Naive thymus-derived CD8-positive, alpha-beta T cell (primary cell): ENCODE measurements around the gene RBMS2. TPM values are rescaled to one million over a fixed set of nuclear protein-coding genes. Genes with fewer than 3 reads are reported as not detected.

ENCODE experiments used
- ATAC-seq, 2 donors: fragments of 150-1000 bp; cut with Tn5 transposase in 1 of 2; sonication (Bioruptor Pico), chemical (Tn5 transposase) in 1 of 2; 1 replicate in 1 of 2; 2 replicates in 1 of 2; pipeline ENCODE4 v1.10.0; 2021; ENCODE audit warnings: mild to moderate bottlenecking in 2 of 2, moderate library complexity in 2 of 2
- POLR2A ChIA-PET: fragments of 350-600 bp; sonication (Branson Sonifier 250); formaldehyde crosslinking; loops from one replicate; lab custom pipeline; 2021; ENCODE audit warnings: antibody characterized with exemption; lab: Charles Lee
- DNase-seq, 10 donors: peaks; one replicate each; pipeline versions ENCODE4 v3.0.0 to v3.0.0-alpha.2; 2020 to 2022
- H3K27ac Mint-ChIP-seq, 10 donors: one replicate each; pipeline ENCODE4 v1.8.0; 2020 to 2022; ENCODE audit warnings: mild to moderate bottlenecking in 10 of 10, mixed read lengths in 10 of 10, moderate library complexity in 4 of 10, inconsistent platforms in 1 of 10
- H3K27me3 Mint-ChIP-seq, 5 donors: one replicate each; pipeline ENCODE4 v1.8.0; 2021 to 2022; ENCODE audit warnings: mixed read lengths in 5 of 5
- H3K36me3 Mint-ChIP-seq, 3 donors: one replicate each; pipeline ENCODE4 v1.8.0; 2020 to 2022; ENCODE audit warnings: mixed read lengths in 3 of 3, mild to moderate bottlenecking in 2 of 3, inconsistent platforms in 1 of 3
- H3K4me1 Mint-ChIP-seq, 4 donors: one replicate each; pipeline ENCODE4 v1.8.0; 2021 to 2022; ENCODE audit warnings: mixed read lengths in 4 of 4
- H3K4me3 Mint-ChIP-seq, 10 donors: one replicate each; pipeline ENCODE4 v1.8.0; 2020 to 2022; ENCODE audit warnings: mild to moderate bottlenecking in 10 of 10, mixed read lengths in 10 of 10, moderate library complexity in 6 of 10, inconsistent platforms in 1 of 10
- H3K9me3 Mint-ChIP-seq, 9 donors: one replicate each; pipeline ENCODE4 v1.8.0; 2020 to 2022; ENCODE audit warnings: mixed read lengths in 9 of 9, mild to moderate bottlenecking in 3 of 9, inconsistent platforms in 1 of 9, moderate library complexity in 1 of 9
- polyA plus RNA-seq, 3 donors: library from polyadenylated mRNA; unstranded; fragments of 300-500 nt; fragmentation: Illumina TruSeq; gene quantifications; one replicate each; pipeline ENCODE4 v1.2.3, GENCODE V29; 2021
- total RNA-seq, 8 experiments: library from RNA in 2 of 8; stranded (reverse) in 2 of 8; gene quantifications; one replicate each; pipeline ENCODE4 v1.2.3 and lab custom pipeline; 2021 to 2026

RBMS2 gene
- total and polyA plus RNA-seq, 5 experiments from 2014 or later = 1.2 to 6.2 (median 4.1) TPM

DNA sequence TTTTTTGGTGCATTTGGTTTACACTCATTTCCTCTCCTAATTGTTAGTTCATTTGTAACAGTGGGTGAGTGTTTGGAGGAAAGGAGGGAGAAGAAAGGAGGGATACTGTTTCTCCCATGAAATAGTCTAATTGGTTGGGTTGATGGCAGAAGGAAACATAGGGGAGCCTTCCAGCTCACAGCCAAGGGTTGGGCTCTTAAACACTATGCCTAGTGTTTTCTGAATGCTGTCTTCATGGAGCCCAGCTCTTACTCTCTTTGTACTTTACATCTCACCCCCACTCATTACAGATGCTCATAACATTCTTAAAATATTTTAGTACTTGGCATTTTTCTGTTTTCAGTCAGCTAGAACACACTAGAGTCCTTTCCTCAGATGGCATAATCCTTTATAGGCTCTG, 70.3 kb downstream of the RBMS2 start:
- Mint-ChIP-seq H3K4me3 (no peak overlapping the region), H3K36me3 (peaks cover 0 to 17% (median 6%) of the 10 kb centered on the region in 3 donors), H3K4me1 (peaks cover 3 to 16% (median 4%) of the 10 kb centered on the region in 4 donors), H3K27me3 (no peaks in the 10 kb centered on the region), H3K9me3 (no peaks in the 10 kb centered on the region), H3K27ac (peak overlapping the region in 2 of 10 donors; percentile 3)
- POLR2A ChIA-PET = interaction anchor here (1.0 kb wide), 1 partner anchor 37 kb away, joined by 4 read pairs; no protein-coding TSS in a partner anchor
- no peak for ATAC-seq
- no peak for DNase-seq

DNA sequence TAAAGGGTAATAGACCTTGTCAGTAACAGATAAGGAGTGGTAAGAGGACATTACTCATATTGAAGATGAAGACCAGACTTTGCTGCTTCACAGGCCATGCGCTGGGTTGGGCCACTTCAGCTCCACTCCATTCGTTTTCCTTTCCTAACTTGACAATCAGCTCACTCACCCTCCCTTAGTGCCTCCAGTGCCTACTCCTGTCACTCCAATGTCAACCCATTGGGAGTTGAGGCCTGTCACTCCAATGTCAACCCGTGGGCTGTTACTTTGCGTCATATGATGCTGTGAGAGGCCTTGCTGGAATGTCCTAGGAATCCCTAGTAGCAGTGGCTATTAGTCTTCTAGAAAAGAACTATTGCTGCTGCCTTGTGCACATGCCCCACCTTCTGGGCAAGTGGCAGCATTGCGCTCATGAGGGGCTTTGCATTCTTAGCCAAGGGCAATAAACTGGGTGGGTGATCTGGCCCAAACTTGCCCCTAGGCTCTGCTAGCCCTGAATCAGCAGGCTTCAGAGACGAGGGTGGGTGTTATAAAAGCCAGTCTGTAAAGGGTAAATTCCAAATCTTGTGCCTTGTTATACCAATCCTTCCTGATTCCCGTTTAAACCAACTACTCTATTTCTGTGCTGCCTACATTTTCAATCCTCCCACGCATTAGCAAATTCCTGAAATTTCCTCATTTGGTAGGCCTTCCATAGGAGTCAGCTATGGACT, 72.4 kb downstream of the RBMS2 start:
- Mint-ChIP-seq H3K27ac (peak overlapping the region in 6 of 10 donors; percentile 2 to 91 (median 61)), H3K9me3 (no peaks in the 10 kb centered on the region), H3K4me3 (no peak overlapping the region), H3K36me3 (peaks cover 0 to 27% (median 4%) of the 10 kb centered on the region in 3 donors), H3K4me1 (peaks cover 3 to 26% (median 4%) of the 10 kb centered on the region in 4 donors), H3K27me3 (no peaks in the 10 kb centered on the region)
- peak; percentile 67 to 83 for ATAC-seq
- peak; percentile 35 to 78 (median 58) for DNase-seq
- POLR2A ChIA-PET = interaction anchor here (0.6 to 1.3 kb wide), 3 partner anchors 36 to 73 kb away, joined by 3 read pairs; partner anchors contain the start of gene BAZ2A

DNA sequence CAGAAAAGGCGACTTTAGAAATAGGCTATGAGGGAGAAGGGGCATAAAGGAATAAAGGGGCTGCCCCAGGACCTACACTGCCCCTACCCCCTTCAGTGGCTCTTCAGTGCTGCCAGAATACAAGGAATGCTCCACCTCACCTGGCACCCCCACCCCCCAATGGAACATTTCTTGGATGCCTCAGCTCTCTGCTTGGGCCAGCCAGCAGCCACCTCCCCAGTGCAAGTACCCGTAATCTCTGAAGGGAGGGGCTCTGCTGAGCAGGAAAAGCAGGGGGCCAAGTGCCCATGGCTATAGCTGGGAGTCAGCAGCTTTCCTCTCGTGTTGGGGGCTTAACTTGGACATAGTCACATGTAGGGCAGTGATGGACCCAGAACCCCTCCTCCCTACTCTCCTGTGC, 75.2 kb downstream of the RBMS2 start:
- Mint-ChIP-seq H3K4me1 (peaks cover 3 to 26% (median 4%) of the 10 kb centered on the region in 4 donors), H3K27me3 (no peaks in the 10 kb centered on the region), H3K9me3 (no peaks in the 10 kb centered on the region), H3K4me3 (peak overlapping the region in 1 of 10 donors; percentile 49), H3K27ac (peak overlapping the region in 8 of 10 donors; percentile 10 to 84 (median 44)), H3K36me3 (peaks cover 0 to 55% (median 18%) of the 10 kb centered on the region in 3 donors)
- ATAC-seq (no peak), DNase-seq (no peak)
- POLR2A ChIA-PET = interaction anchor here (1.3 kb wide), 1 partner anchor 32 kb away, joined by 3 read pairs; no protein-coding TSS in a partner anchor

DNA sequence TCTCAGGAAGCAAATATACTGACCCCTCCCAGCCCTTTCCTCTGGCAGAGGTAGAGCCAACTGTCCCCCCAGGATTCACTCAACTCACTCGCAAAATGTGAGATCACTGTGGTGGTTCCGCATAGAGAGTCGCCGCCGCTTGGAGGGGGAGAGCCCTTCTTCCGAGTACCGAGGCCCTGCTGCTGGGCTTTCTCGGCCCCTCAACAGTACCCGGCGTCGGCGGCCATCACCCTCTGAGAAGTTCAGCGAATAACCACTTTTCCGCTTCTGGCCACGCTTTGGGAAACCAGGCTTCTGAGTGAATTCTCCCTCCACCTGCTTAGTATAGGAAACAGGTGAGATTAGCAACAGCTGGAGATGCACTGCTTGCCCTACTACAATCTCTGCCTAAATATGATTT, 77.4 kb downstream of the RBMS2 start:
- no peak overlapping the region for H3K27ac Mint-ChIP-seq

DNA sequence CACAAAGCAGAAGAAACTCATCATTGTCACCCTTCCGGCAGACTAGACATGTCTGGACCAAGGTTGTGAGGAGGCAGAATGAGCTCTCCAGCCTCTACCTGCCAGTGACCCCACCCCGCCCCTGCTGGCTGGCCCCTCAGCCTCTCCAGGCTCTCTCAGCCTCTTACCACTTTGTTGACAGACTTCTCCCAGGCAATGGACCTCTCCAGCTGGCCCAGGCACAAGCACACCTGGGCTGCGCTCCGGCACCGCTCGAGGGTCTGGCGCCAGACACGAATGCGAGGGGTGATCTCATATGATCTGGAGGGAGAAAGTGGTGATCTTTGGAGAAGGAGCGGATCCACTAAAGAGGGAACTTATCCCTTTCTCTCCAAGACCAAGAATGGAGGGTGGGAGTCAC, 78.2 kb downstream of the RBMS2 start:
- POLR2A ChIA-PET = interaction anchor here (0.8 kb wide), 1 partner anchor 29 kb away, joined by 6 read pairs; no protein-coding TSS in a partner anchor

More for the DNA sequence above, 77.4 kb downstream of the RBMS2 start:
- H3K4me3 Mint-ChIP-seq = no peak overlapping the region
- DNase-seq (no peak), ATAC-seq (no peak)
- POLR2A ChIA-PET = interaction anchor here (0.8 kb wide), 1 partner anchor 29 kb away, joined by 6 read pairs; no protein-coding TSS in a partner anchor
- peaks cover 0 to 77% (median 23%) of the 10 kb centered on the region in 3 donors for H3K36me3 Mint-ChIP-seq
- no peaks in the 10 kb centered on the region for H3K9me3 Mint-ChIP-seq
- H3K27me3 Mint-ChIP-seq = no peaks in the 10 kb centered on the region
- H3K4me1 Mint-ChIP-seq = peaks cover 0 to 22% (median 2%) of the 10 kb centered on the region in 4 donors

DNA sequence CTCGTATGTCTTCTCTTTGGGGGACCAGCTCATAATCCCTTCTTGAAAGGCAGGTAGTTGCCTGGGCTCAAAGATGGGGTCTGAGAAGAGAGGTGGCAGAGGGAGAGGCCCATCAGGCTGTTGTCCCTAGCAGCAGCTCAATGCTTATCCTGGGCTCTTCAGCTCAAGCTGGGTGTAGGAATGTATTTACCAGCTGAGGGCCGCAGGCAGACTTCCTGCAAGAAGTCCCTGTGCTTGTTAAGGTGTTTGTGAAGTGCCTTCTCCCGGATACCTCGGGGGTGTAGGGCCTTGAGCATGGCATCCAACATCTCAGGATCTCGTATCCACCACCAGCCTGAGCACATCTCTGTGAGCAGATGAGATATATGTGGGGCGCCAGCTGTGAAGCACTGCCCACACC, 79.1 kb downstream of the RBMS2 start:
- DNase-seq (no peak), ATAC-seq (no peak)
- no peak overlapping the region for H3K4me3 Mint-ChIP-seq
- H3K27me3 Mint-ChIP-seq = no peaks in the 10 kb centered on the region
- H3K27ac Mint-ChIP-seq = peak overlapping the region in 4 of 10 donors; percentile 11 to 85 (median 56)
- peaks cover 0 to 13% (median 0%) of the 10 kb centered on the region in 4 donors for H3K4me1 Mint-ChIP-seq
- H3K9me3 Mint-ChIP-seq = no peaks in the 10 kb centered on the region
- H3K36me3 Mint-ChIP-seq = peaks cover 1 to 94% (median 35%) of the 10 kb centered on the region in 3 donors
- POLR2A ChIA-PET = interaction anchor here (1.0 to 1.7 kb wide), 2 partner anchors 29 to 36 kb away, joined by 3 to 4 read pairs; partner anchors contain the start of gene BAZ2A

More for the DNA sequence above, 78.2 kb downstream of the RBMS2 start:
- ATAC-seq (no peak), DNase-seq (no peak)
- H3K4me1 Mint-ChIP-seq = peaks cover 0 to 15% (median 0%) of the 10 kb centered on the region in 4 donors
- no peak overlapping the region for H3K4me3 Mint-ChIP-seq
- H3K9me3 Mint-ChIP-seq = no peaks in the 10 kb centered on the region
- peak overlapping the region in 1 of 10 donors; percentile 61 for H3K27ac Mint-ChIP-seq
- H3K27me3 Mint-ChIP-seq = no peaks in the 10 kb centered on the region
- peaks cover 0 to 85% (median 30%) of the 10 kb centered on the region in 3 donors for H3K36me3 Mint-ChIP-seq

DNA sequence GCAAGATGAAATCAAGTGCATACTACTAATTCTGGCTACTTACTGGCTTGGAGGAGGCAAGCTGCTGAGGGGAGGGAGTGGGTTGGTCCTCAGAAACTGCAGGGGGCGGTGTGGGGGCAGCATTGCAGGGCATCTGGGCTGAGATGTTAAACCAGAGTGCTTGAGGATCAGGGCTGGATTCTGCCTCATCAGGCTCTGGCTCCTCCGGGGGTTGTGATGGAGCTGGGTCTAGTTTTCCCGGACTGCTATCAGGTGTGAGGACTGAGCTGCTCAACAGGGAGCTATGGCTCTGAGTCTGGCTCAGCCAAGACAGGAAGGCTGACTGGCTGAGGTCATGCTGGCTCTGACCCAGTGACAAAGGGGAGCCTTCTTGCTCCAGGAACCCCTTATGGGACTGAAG, 79.9 kb downstream of the RBMS2 start:
- H3K27ac Mint-ChIP-seq = peak overlapping the region in 3 of 10 donors; percentile 40 to 85 (median 59)
- no peaks in the 10 kb centered on the region for H3K9me3 Mint-ChIP-seq
- no peaks in the 10 kb centered on the region for H3K27me3 Mint-ChIP-seq
- DNase-seq (peak; percentile 3 to 70 (median 18)), ATAC-seq (peak; percentile 65 to 69)
- H3K4me3 Mint-ChIP-seq = no peak overlapping the region
- H3K36me3 Mint-ChIP-seq = peaks cover 5 to 98% (median 37%) of the 10 kb centered on the region in 3 donors
- POLR2A ChIA-PET = interaction anchor here (1.0 to 1.7 kb wide), 2 partner anchors 28 to 35 kb away, joined by 3 to 4 read pairs; partner anchors contain the start of gene BAZ2A
- H3K4me1 Mint-ChIP-seq = peaks cover 0 to 13% (median 0%) of the 10 kb centered on the region in 4 donors

DNA sequence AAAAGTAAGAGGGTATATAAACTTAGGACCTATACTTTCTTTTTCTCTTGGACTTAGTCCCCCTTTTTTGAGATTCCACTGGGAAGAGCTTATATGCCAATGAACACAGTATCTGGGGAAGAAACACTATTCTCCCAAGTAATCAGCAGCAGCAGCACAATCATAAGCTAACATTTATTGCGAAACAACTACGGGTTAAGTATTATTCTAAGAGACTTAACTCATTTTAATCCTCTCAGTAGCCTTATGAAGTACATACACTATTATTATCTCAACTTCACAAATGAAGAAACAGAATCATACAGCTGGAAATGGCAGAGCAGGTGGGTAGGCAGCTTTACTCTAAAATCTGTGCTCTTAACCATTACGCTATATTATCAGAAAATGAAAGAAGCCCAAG, 80.6 kb downstream of the RBMS2 start:
- no peak overlapping the region for H3K4me3 Mint-ChIP-seq
- peaks cover 5 to 100% (median 32%) of the 10 kb centered on the region in 3 donors for H3K36me3 Mint-ChIP-seq
- no peaks in the 10 kb centered on the region for H3K27me3 Mint-ChIP-seq
- POLR2A ChIA-PET = interaction anchor here (0.5 to 1.7 kb wide), 4 partner anchors 10 to 71 kb away, joined by 3 to 6 read pairs (median 4); no protein-coding TSS in a partner anchor
- peak overlapping the region in 4 of 10 donors; percentile 12 to 59 (median 30) for H3K27ac Mint-ChIP-seq
- ATAC-seq (no peak), DNase-seq (no peak)
- H3K9me3 Mint-ChIP-seq = no peaks in the 10 kb centered on the region
- peaks cover 0 to 7% (median 0%) of the 10 kb centered on the region in 4 donors for H3K4me1 Mint-ChIP-seq

DNA sequence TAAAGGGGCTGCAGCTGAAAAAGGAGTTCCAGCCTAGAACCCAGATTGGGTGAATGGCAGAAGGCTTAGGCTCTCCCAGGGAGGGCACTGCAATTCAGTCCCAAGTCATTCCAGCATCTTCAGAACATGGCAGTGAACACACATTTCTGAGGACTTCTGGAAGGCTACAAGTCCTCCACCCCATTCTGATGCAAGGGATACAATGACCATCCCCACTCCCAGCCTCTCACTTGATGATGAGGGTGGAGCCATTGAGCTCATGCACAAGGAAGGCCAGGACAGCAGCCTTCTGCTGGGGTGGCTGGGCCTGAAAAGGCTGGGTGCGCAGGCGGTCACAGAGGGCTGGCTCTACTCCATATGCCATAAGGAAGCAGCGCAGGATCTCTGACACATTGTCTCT, 82.7 kb downstream of the RBMS2 start:
- Mint-ChIP-seq H3K4me1 (peaks cover 0 to 2% (median 0%) of the 10 kb centered on the region in 4 donors), H3K4me3 (no peak overlapping the region), H3K27me3 (no peaks in the 10 kb centered on the region), H3K36me3 (peaks cover 5 to 99% (median 33%) of the 10 kb centered on the region in 3 donors), H3K27ac (peak overlapping the region in 4 of 10 donors; percentile 44 to 75 (median 64)), H3K9me3 (no peaks in the 10 kb centered on the region)
- POLR2A ChIA-PET = interaction anchor here (0.6 to 1.0 kb wide), 3 partner anchors 17 to 310 kb away, joined by 3 read pairs; no protein-coding TSS in a partner anchor
- no peak for ATAC-seq
- no peak for DNase-seq

DNA sequence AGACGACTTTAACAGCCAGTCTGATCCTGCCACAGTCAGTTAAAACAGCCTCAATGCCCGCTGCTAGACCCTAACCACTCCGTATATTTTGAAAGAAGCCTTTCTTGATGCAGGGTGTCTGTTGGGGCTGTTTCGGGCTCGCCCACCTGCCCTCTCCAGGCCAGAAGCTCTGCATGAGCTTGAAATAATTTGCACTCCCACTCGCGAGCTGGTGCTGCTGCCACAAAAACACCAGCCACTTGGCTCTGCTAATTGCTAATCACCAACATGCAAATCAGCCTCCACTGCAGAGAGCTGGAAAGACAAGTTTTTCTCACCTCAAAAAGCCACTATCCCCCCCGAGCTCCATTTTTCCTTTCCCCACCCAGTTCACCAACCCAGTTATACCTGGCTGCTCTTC, 93.0 kb downstream of the RBMS2 start:
- DNase-seq (no peak), ATAC-seq (no peak)

DNA sequence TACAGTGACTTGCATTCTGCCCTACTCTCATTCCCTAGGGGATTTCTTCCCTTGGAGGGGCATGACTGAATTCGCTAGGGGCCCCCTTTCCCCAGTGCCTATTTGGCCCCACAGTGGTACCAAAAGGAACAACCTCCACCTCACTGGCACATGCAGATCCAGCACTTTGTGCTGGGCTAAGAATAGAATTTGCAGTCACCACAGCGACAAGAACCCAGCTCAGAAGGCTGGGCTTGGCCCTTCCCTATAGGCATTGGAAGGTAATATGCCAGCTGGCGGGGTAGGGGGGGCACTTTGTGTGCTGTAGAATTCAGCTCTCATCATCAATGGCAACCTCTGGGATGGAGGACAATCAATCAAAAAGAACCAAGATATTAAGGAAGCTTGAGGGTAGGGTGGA, 94.6 kb downstream of the RBMS2 start:
- Mint-ChIP-seq H3K9me3 (no peaks in the 10 kb centered on the region), H3K36me3 (peaks cover 12 to 95% (median 25%) of the 10 kb centered on the region in 3 donors), H3K4me1 (peaks cover 13 to 39% (median 27%) of the 10 kb centered on the region in 4 donors), H3K4me3 (no peak overlapping the region), H3K27ac (peak overlapping the region in 2 of 10 donors; percentile 58 to 60), H3K27me3 (no peaks in the 10 kb centered on the region)
- POLR2A ChIA-PET = no interaction called here
- no peak for ATAC-seq
- no peak for DNase-seq

More for the DNA sequence above, 93.0 kb downstream of the RBMS2 start:
- H3K4me3 Mint-ChIP-seq = no peak overlapping the region
- H3K4me1 Mint-ChIP-seq = peaks cover 12 to 25% (median 19%) of the 10 kb centered on the region in 4 donors
- peaks cover 16 to 95% (median 25%) of the 10 kb centered on the region in 3 donors for H3K36me3 Mint-ChIP-seq
- H3K27ac Mint-ChIP-seq = peak overlapping the region in 2 of 10 donors; percentile 28 to 43
- no peaks in the 10 kb centered on the region for H3K27me3 Mint-ChIP-seq
- POLR2A ChIA-PET = interaction anchor here (1.6 to 2.4 kb wide), 2 partner anchors 14 to 22 kb away, joined by 4 to 11 read pairs; no protein-coding TSS in a partner anchor
- H3K9me3 Mint-ChIP-seq = no peaks in the 10 kb centered on the region

DNA sequence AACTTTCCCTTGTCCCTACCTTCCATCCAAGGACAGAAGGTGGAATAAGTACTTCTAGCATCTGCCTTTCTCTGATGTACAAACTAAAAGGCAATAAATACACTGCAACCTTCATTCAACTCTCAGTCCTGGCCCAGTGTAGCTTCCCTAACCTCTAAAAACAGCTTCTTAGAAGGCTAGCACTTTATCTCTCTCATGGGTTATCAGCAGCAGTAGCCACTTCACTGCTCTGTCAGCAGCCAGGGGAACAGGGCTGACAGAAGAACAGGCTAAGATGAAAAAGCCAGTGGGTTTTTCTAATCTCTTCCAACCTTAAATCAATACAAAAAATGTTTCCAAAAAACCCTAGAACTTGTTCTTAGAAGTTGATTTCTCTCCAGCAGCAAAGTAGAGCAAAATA, 95.3 kb downstream of the RBMS2 start:
- DNase-seq = no peak
- Mint-ChIP-seq H3K36me3 (peaks cover 12 to 90% (median 22%) of the 10 kb centered on the region in 3 donors), H3K27ac (peak overlapping the region in 6 of 10 donors; percentile 21 to 76 (median 66)), H3K9me3 (no peaks in the 10 kb centered on the region), H3K4me1 (peaks cover 14 to 41% (median 29%) of the 10 kb centered on the region in 4 donors), H3K27me3 (no peaks in the 10 kb centered on the region), H3K4me3 (no peak overlapping the region)
- ATAC-seq = no peak
- POLR2A ChIA-PET = no interaction called here
